ENCODE results near the gene ADAD2.

GRCh38 chr16:84245956-84246678 is 55.2 kb downstream of the ADAD2 start:
- TF ChIP-seq CTCF (IDR thresholded peaks at IDR 0.05; ENCODE audit: extremely low read depth in 1 of 2, insufficient read depth in 1 of 2, low read depth in 1 of 2, low read length in 2 of 2): no peak
- TF ChIP-seq EZH2 (IDR thresholded peaks at IDR 0.05; ENCODE audit: borderline replicate concordance, low read depth, low read length, severe bottlenecking): no peak
- no peak for TF ChIP-seq POLR2AphosphoS5 (IDR thresholded peaks at IDR 0.05; ENCODE audit: insufficient read depth, low read depth, low read length)
- no peak for TF ChIP-seq GATA2 (IDR thresholded peaks at IDR 0.05; ENCODE audit: insufficient read depth, insufficient read length, low read depth, low read length)
- no peak for TF ChIP-seq POLR2A (IDR thresholded peaks at IDR 0.05; ENCODE audit: low read depth, low read length)
- no peak for TF ChIP-seq JUN (IDR thresholded peaks at IDR 0.05; ENCODE audit: borderline replicate concordance, insufficient read depth, insufficient read length, low read depth)
- no peak for TF ChIP-seq FOS (IDR thresholded peaks at IDR 0.05; ENCODE audit: borderline replicate concordance, insufficient read depth, low read length)
- no peak for TF ChIP-seq MYC (IDR thresholded peaks at IDR 0.05; ENCODE audit: low read depth, low read length)
